Thyroid gland (tissue), 4 donors: ENCODE data around the gene FLT3.

Experiments
- CTCF ChIP-seq, 6 experiments: fragments of 200-600 bp in 3 of 6; fragments of 450-650 bp in 3 of 6; sonication (generic) in 3 of 6; IDR thresholded peaks; one replicate each; pipeline ENCODE4 v1.5.1; 2016 to 2019; ENCODE audit warnings: antibody characterized with exemption in 6 of 6, mild to moderate bottlenecking in 2 of 6, inconsistent platforms in 1 of 6, moderate library complexity in 1 of 6
- POLR2A ChIP-seq, 2 donors: fragments of 450-650 bp; IDR thresholded peaks; one replicate each; pipeline ENCODE4 v1.6.1; 2017; ENCODE audit warnings: antibody characterized with exemption in 2 of 2, mild to moderate bottlenecking in 2 of 2, moderate library complexity in 1 of 2

- TF ChIP-seq CTCF (IDR thresholded peaks at IDR 0.05) (peak in 2 of 6 experiments; percentile 16 to 26), POLR2A (IDR thresholded peaks at IDR 0.05) (no peak)
Observed at GRCh38 chr13:27997904-27998522, 102.4 kb downstream of the FLT3 start.
